H1 (cell line): ENCODE data around the gene NELL1. TPM values are rescaled to one million over a fixed set of nuclear protein-coding genes. Genes with fewer than 3 reads are reported as not detected.

Experiments used
- CTCF ChIA-PET: fragments of 300-600 bp; sonication (Branson Sonifier 250); formaldehyde crosslinking; loops from one replicate; lab custom pipeline; 2021; ENCODE audit not compliant: partially characterized antibody; lab: Charles Lee
- POLR2A ChIA-PET: fragments of 300-600 bp; sonication (Branson Sonifier 250); formaldehyde crosslinking; loops from one replicate; lab custom pipeline; 2021; ENCODE audit warnings: inconsistent platforms; ENCODE audit not compliant: partially characterized antibody; lab: Charles Lee
- DNase-seq, 2 experiments: peaks; one replicate each; pipeline versions ENCODE4 v3.0.0 to v3.0.0-alpha.2; 2010 to 2022; ENCODE audit warnings: low spot score in 2 of 2, low read depth in 1 of 2, mixed read lengths in 1 of 2
- FAIRE-seq: peaks from 2 replicates; lab custom pipeline; 2011; peaks lifted over from hg19 to GRCh38; lab: Jason Lieb, UNC
- H2AFZ ChIP-seq: 2 replicates; pipeline ENCODE4 v1.8.1; 2012; ENCODE audit warnings: low read length, inconsistent platforms
- H2AK5ac ChIP-seq: 2 replicates; pipeline ENCODE4 v1.6.1; 2013; ENCODE audit warnings: low read depth, low read length
- H2BK120ac ChIP-seq: replicated peaks from 2 replicates; pipeline ENCODE3; 2013; ENCODE audit warnings: low read depth, low read length, inconsistent platforms
- H2BK12ac ChIP-seq: 2 replicates; pipeline ENCODE4 v1.6.1; 2013; ENCODE audit warnings: low read depth, low read length
- H2BK15ac ChIP-seq: 2 replicates; pipeline ENCODE4 v1.6.1; 2013; ENCODE audit warnings: low read length
- H2BK20ac ChIP-seq: 2 replicates; pipeline ENCODE4 v1.6.1; 2013; ENCODE audit warnings: low read length
- H2BK5ac ChIP-seq: 2 replicates; pipeline ENCODE4 v1.6.1; 2013; ENCODE audit warnings: low read depth, low read length
- H3K14ac ChIP-seq: 2 replicates; pipeline ENCODE4 v1.6.1; 2013; ENCODE audit warnings: inconsistent platforms; ENCODE audit not compliant: insufficient read length
- H3K18ac ChIP-seq: 2 replicates; pipeline ENCODE4 v1.6.1; 2013; ENCODE audit warnings: low read length; ENCODE audit errors: extremely low read depth
- H3K23ac ChIP-seq: 2 replicates; pipeline ENCODE4 v1.6.1; 2013; ENCODE audit warnings: inconsistent platforms; ENCODE audit not compliant: insufficient read length
- H3K23me2 ChIP-seq: 2 replicates; pipeline ENCODE4 v1.6.1; 2013; ENCODE audit warnings: low read depth, low read length
- H3K27ac ChIP-seq: 2 replicates; pipeline ENCODE4 v1.6.1; 2011; ENCODE audit warnings: low read depth, low read length, inconsistent platforms
- H3K27me3 ChIP-seq, 4 experiments: replicated peaks in 1 of 4; 1 replicate in 1 of 4; 2 replicates in 3 of 4; pipeline versions ENCODE4 v1.6.1 to v1.8.1; 2011 to 2013; ENCODE audit warnings: low read length in 3 of 4, mild to moderate bottlenecking in 3 of 4, inconsistent platforms in 2 of 4, mixed read lengths in 2 of 4, moderate library complexity in 1 of 4; ENCODE audit not compliant: control insufficient read depth in 3 of 4, insufficient read depth in 3 of 4; ENCODE audit errors: extremely low read depth in 1 of 4
- H3K36me3 ChIP-seq, 4 experiments: 2 replicates each; pipeline versions ENCODE4 v1.6.1 to v1.8.1; 2011 to 2013; ENCODE audit warnings: mild to moderate bottlenecking in 4 of 4, low read length in 3 of 4, moderate library complexity in 2 of 4, control low read depth in 1 of 4, inconsistent platforms in 1 of 4; ENCODE audit not compliant: insufficient read depth in 4 of 4, control insufficient read depth in 2 of 4
- H3K4ac ChIP-seq: replicated peaks from 2 replicates; pipeline ENCODE3; 2013; ENCODE audit warnings: low read length, low read depth, mixed read lengths, inconsistent platforms; ENCODE audit not compliant: insufficient read length
- H3K4me1 ChIP-seq, 4 experiments: replicated peaks in 1 of 4; 1 replicate in 1 of 4; 2 replicates in 3 of 4; pipeline versions ENCODE4 v1.6.1 to v1.8.1; 2011 to 2013; ENCODE audit warnings: low read length in 3 of 4, inconsistent platforms in 2 of 4, mixed read lengths in 1 of 4; ENCODE audit not compliant: insufficient read depth in 4 of 4, control insufficient read depth in 3 of 4
- H3K4me2 ChIP-seq, 2 experiments: 2 replicates each; pipeline versions ENCODE4 v1.6.1 to v1.8.1; 2011 to 2013; ENCODE audit warnings: low read depth in 2 of 2, low read length in 2 of 2, control low read depth in 1 of 2, inconsistent platforms in 1 of 2, mild to moderate bottlenecking in 1 of 2; ENCODE audit not compliant: insufficient read depth in 1 of 2
- H3K4me3 ChIP-seq, 4 experiments: fragments of 200-600, 300-600 bp in 1 of 4; sonication (generic), shearing (Covaris generic), sonication (Bioruptor Twin) in 1 of 4; 2 replicates each; pipeline versions ENCODE4 v1.5.1 to v1.8.1; 2011 to 2016; ENCODE audit warnings: low read length in 4 of 4, low read depth in 3 of 4, control low read depth in 2 of 4, inconsistent platforms in 2 of 4, mild to moderate bottlenecking in 2 of 4, mixed read lengths in 1 of 4, moderate library complexity in 1 of 4; ENCODE audit not compliant: insufficient read depth in 2 of 4; ENCODE audit errors: extremely low read depth in 1 of 4
- H3K56ac ChIP-seq: replicated peaks from 2 replicates; pipeline ENCODE3; 2013; ENCODE audit warnings: low read depth, mild to moderate bottlenecking, mixed read lengths, low read length, inconsistent platforms; ENCODE audit not compliant: insufficient read length
- H3K79me1 ChIP-seq: 2 replicates; pipeline ENCODE4 v1.6.1; 2013; ENCODE audit warnings: low read depth, low read length, control low read depth
- H3K79me2 ChIP-seq, 2 experiments: 2 replicates each; pipeline versions ENCODE4 v1.6.1 to v1.8.1; 2012 to 2013; ENCODE audit warnings: low read length in 2 of 2, mild to moderate bottlenecking in 2 of 2, inconsistent platforms in 1 of 2; ENCODE audit not compliant: insufficient read depth in 2 of 2, control insufficient read depth in 1 of 2
- H3K9ac ChIP-seq, 4 experiments: replicated peaks in 1 of 4; 1 replicate in 1 of 4; 2 replicates in 3 of 4; pipeline versions ENCODE4 v1.6.1 to v1.8.1; 2011 to 2013; ENCODE audit warnings: low read depth in 3 of 4, low read length in 3 of 4, control low read depth in 2 of 4, mild to moderate bottlenecking in 2 of 4, moderate library complexity in 2 of 4, inconsistent platforms in 1 of 4; ENCODE audit errors: extremely low read depth in 1 of 4
- H3K9me3 ChIP-seq, 2 experiments: 2 replicates each; pipeline versions ENCODE4 v1.6.1 to v1.8.1; 2012 to 2013; ENCODE audit warnings: mild to moderate bottlenecking in 2 of 2, moderate library complexity in 2 of 2, control low read depth in 1 of 2, inconsistent platforms in 1 of 2, low read depth in 1 of 2, low read length in 1 of 2, mixed read lengths in 1 of 2; ENCODE audit not compliant: insufficient read depth in 2 of 2
- H4K20me1 ChIP-seq, 2 experiments: replicated peaks in 1 of 2; 2 replicates each; pipeline versions ENCODE3 to v1.8.1; 2011 to 2013; ENCODE audit warnings: inconsistent platforms in 2 of 2, low read length in 2 of 2, mild to moderate bottlenecking in 1 of 2; ENCODE audit not compliant: insufficient read depth in 2 of 2, control insufficient read depth in 1 of 2
- H4K5ac ChIP-seq: 2 replicates; pipeline ENCODE4 v1.6.1; 2013; ENCODE audit warnings: low read length, low read depth, mixed read lengths, inconsistent platforms; ENCODE audit not compliant: insufficient read length
- H4K8ac ChIP-seq: 2 replicates; pipeline ENCODE4 v1.8.0; 2013; ENCODE audit warnings: mild to moderate bottlenecking, moderate library complexity, low read length, inconsistent platforms; ENCODE audit not compliant: insufficient read depth; ENCODE audit errors: extremely low read depth
- H4K91ac ChIP-seq: replicated peaks from 2 replicates; pipeline ENCODE3; 2013; ENCODE audit warnings: low read length, mixed read lengths, inconsistent platforms; ENCODE audit not compliant: insufficient read length
- CBX5 ChIP-seq: fragments of 300-800, 300-1000 bp; sonication (generic); IDR thresholded peaks from 2 replicates; pipeline ENCODE4 v1.7.1; 2016; ENCODE audit warnings: antibody characterized with exemption, low read length, low read depth
- JUND ChIP-seq: IDR thresholded peaks from 2 replicates; pipeline ENCODE4 v1.6.1; 2011; ENCODE audit warnings: mild to moderate bottlenecking, improper control_type of control experiment, low read length
- TAF1 ChIP-seq: IDR thresholded peaks from 2 replicates; pipeline ENCODE4 v1.6.1; 2011; ENCODE audit warnings: mild to moderate bottlenecking, low read depth, low read length
- WGBS, 2 experiments: shearing (Covaris generic) in 1 of 2; methylation state at CpG; one replicate each; pipeline versions ENCODE4 v1.1.6 to v1.1.7; 2013 to 2015; ENCODE audit warnings: low lambda C conversion rate in 2 of 2, mixed read lengths in 2 of 2, inconsistent platforms in 1 of 2, low coverage in 1 of 2, missing lambda C conversion rate in 1 of 2; ENCODE audit not compliant: insufficient replicate concordance in 2 of 2, insufficient coverage in 1 of 2, insufficient read length in 1 of 2; ENCODE audit errors: extremely low coverage in 1 of 2, missing lambda C conversion rate in 1 of 2; 5-methylcytosine and 5-hydroxymethylcytosine counted together
- polyA plus RNA-seq, 7 experiments: library from polyadenylated mRNA; depleted of rRNA in 3 of 7; stranded (reverse) in 5 of 7; unstranded in 2 of 7; fragments of >200 nt in 5 of 7; fragments of 200-250 nt in 2 of 7; gene quantifications; 1 replicate in 5 of 7; 2 replicates in 1 of 7; 4 replicates in 1 of 7; pipeline versions ENCODE4 v1.2.1 to v1.2.3, GENCODE V29; 2011 to 2013; ENCODE audit warnings: missing spikeins in 2 of 7, mixed read lengths in 2 of 7
- total RNA-seq: library from RNA; stranded (reverse); fragmentation: NEBNext Ultra II Directional; extraction: Animal tissue kit (Norgen Biotek cat#: 25700); gene quantifications from 2 replicates; pipeline ENCODE4 v1.2.1, GENCODE V29; 2021

NELL1 gene
- total and polyA plus RNA-seq, 2 of the 8 experiments (the other 6 are each of a cell fraction or from before 2014, with no cell fraction given), result 0.21 TPM; not detected in 1

DNA sequence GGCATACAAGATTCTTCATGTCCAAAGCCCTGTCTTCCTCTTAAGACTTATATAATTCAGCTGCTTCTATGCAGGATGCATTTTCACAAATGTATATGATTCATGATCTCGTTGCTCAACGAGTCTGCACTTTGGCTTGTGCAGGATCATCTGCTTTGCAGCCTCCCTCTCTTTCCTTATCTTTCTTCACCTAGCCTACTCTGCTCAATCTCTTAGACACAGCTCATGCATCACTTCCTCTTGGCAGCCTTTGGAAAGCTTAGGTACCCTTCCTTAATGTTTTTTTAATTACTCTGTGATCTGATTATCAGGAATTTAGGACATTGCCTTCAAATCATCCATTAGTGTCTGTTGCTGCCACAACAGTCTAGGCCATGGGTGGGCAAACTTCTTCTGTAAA is 673.8 kb downstream of the NELL1 start:
- H3K9me3 ChIP-seq, result no peaks in the 10 kb centered on the region
- H2AK5ac ChIP-seq, result no peak overlapping the region
- no peak overlapping the region for H3K14ac ChIP-seq
- no peak overlapping the region for H3K27ac ChIP-seq
- no peak overlapping the region for H2BK12ac ChIP-seq
- no peak overlapping the region for H4K91ac ChIP-seq
- FAIRE-seq (no peak), DNase-seq (no peak)
- H4K20me1 ChIP-seq, result no peaks in the 10 kb centered on the region
- no peak overlapping the region for H2BK120ac ChIP-seq
- no peaks in the 10 kb centered on the region for H3K23me2 ChIP-seq
- no peak overlapping the region for H3K4ac ChIP-seq
- WGBS, 2 experiments, result 91% methylated on average over 2 of the region's 2 CpGs; no CpG with 5 or more reads in 1 of the 2 experiments
- no peaks in the 10 kb centered on the region for H3K4me1 ChIP-seq
- H3K36me3 ChIP-seq, result no peaks in the 10 kb centered on the region
- H4K5ac ChIP-seq, result no peak overlapping the region
- no peaks in the 10 kb centered on the region for H3K79me1 ChIP-seq
- H4K8ac ChIP-seq, result no peak overlapping the region
- H2BK20ac ChIP-seq, result no peak overlapping the region
- TF ChIP-seq TAF1 (no peak), CBX5 (no peak), JUND (no peak)
- H3K4me2 ChIP-seq, result no peak overlapping the region
- no peak overlapping the region for H2AFZ ChIP-seq
- no peaks in the 10 kb centered on the region for H3K79me2 ChIP-seq
- no peak overlapping the region for H2BK5ac ChIP-seq
- no peaks in the 10 kb centered on the region for H3K27me3 ChIP-seq
- POLR2A ChIA-PET, result interaction anchor here (0.8 kb wide), 1 partner anchor 8 kb away, joined by 3 read pairs; no protein-coding TSS in a partner anchor
- H2BK15ac ChIP-seq, result no peak overlapping the region
- no peak overlapping the region for H3K23ac ChIP-seq
- H3K9ac ChIP-seq, result no peak overlapping the region
- CTCF ChIA-PET, result interaction anchor here (0.6 to 2.9 kb wide), 5 partner anchors 18 to 174 kb away, joined by 3 to 14 read pairs (median 3); no protein-coding TSS in a partner anchor
- no peak overlapping the region for H3K4me3 ChIP-seq
- no peak overlapping the region for H3K56ac ChIP-seq
- H3K18ac ChIP-seq, result no peak overlapping the region
